Gastroesophageal sphincter (tissue), 3 donors: ENCODE data around the gene CTSE.

Source experiments
- CTCF ChIP-seq, 4 experiments: fragments of 200-600 bp in 2 of 4; fragments of 450-650 bp in 2 of 4; sonication (generic) in 1 of 4; IDR thresholded peaks; one replicate each; pipeline ENCODE4 v1.5.1; 2017 to 2019; ENCODE audit warnings: antibody characterized with exemption in 4 of 4, mild to moderate bottlenecking in 2 of 4, moderate library complexity in 2 of 4
- POLR2A ChIP-seq, 2 donors: fragments of 450-650 bp; IDR thresholded peaks; one replicate each; pipeline ENCODE4 v1.6.1; 2017; ENCODE audit warnings: antibody characterized with exemption in 2 of 2, mild to moderate bottlenecking in 2 of 2, moderate library complexity in 1 of 2
- POLR2AphosphoS5 ChIP-seq: sonication (generic); formaldehyde crosslinking; IDR thresholded peaks from one replicate; pipeline ENCODE4 v1.6.1; 2017; ENCODE audit warnings: antibody characterized with exemption

GRCh38 chr1:206006946-206007345, 16.7 kb downstream of the CTSE start:
- TF ChIP-seq CTCF (IDR thresholded peaks at IDR 0.05) = no peak
- TF ChIP-seq POLR2AphosphoS5 = no peak
- TF ChIP-seq POLR2A (IDR thresholded peaks at IDR 0.05) = no peak
